IMR-90 (cell line): ENCODE results near the gene CTAGE15.
"Not testable (repeated sequence)": the region's sequence is repeated elsewhere in the genome, so short reads cannot be mapped to it uniquely, and the experiment has no call there.

Source experiments
- CEBPB ChIP-seq: IDR thresholded peaks from 2 replicates; pipeline ENCODE4 v1.6.1; 2012; ENCODE audit warnings: low read depth, low read length, improper control_type of control experiment
- CTCF ChIP-seq: conservative IDR thresholded peaks from 2 replicates; pipeline ENCODE4 v1.5.1; 2012; ENCODE audit warnings: mild to moderate bottlenecking, low read depth, low read length, improper control_type of control experiment
- FOS ChIP-seq: fragments of 150-350 bp; IDR thresholded peaks from 2 replicates; pipeline ENCODE4 v1.6.1; 2016; ENCODE audit warnings: low read depth, low read length
- MAZ ChIP-seq: IDR thresholded peaks from 2 replicates; pipeline ENCODE4 v1.6.1; 2012; ENCODE audit warnings: low read depth, mild to moderate bottlenecking, low read length, improper control_type of control experiment, moderate library complexity, borderline replicate concordance
- MXI1 ChIP-seq: IDR thresholded peaks from 2 replicates; pipeline ENCODE4 v1.6.1; 2012; ENCODE audit warnings: low read depth, mild to moderate bottlenecking, low read length, moderate library complexity, borderline replicate concordance
- NFE2L2 ChIP-seq: fragments of 150-350 bp; IDR thresholded peaks from 2 replicates; pipeline ENCODE4 v1.6.1; 2016; ENCODE audit warnings: low read depth, mild to moderate bottlenecking, low read length
- POLR2A ChIP-seq: IDR thresholded peaks from 2 replicates; pipeline ENCODE4 v1.6.1; 2012; ENCODE audit warnings: mild to moderate bottlenecking, low read depth, low read length
- RAD21 ChIP-seq: IDR thresholded peaks from 2 replicates; pipeline ENCODE4 v1.6.1; 2012; ENCODE audit warnings: low read length, improper control_type of control experiment
- USF2 ChIP-seq: fragments of 150-350 bp; IDR thresholded peaks from 2 replicates; pipeline ENCODE4 v1.6.1; 2017; ENCODE audit warnings: mild to moderate bottlenecking, antibody characterized with exemption, low read length, low read depth

- TF ChIP-seq NFE2L2, FOS, CEBPB, MXI1, CTCF, RAD21, POLR2A, USF2, MAZ: not testable (repeated sequence)
Observed at GRCh38 chr7:143566001-143566400, 5.6 kb upstream of the CTAGE15 start.
